DMS53 treated with DMSO at 0.1 percent for 48 hours (cell line): Measurements from ENCODE around the gene PPARD.
A peak's percentile ranks its signal among the peaks of the same experiment; 100 is the strongest.
"Not testable (repeated sequence)": the region's sequence is repeated elsewhere in the genome, so short reads cannot be mapped to it uniquely, and the experiment has no call there.

Experiments used
- DNase-seq: peaks from one replicate; lab custom pipeline; 2025; ENCODE audit not compliant: unreplicated experiment; lab: John Stamatoyannopoulos, UW

Gene PPARD

GRCh38 chr6:35435074-35435837 lies 92.9 kb downstream of the PPARD start:
- no peak for DNase-seq

DNA sequence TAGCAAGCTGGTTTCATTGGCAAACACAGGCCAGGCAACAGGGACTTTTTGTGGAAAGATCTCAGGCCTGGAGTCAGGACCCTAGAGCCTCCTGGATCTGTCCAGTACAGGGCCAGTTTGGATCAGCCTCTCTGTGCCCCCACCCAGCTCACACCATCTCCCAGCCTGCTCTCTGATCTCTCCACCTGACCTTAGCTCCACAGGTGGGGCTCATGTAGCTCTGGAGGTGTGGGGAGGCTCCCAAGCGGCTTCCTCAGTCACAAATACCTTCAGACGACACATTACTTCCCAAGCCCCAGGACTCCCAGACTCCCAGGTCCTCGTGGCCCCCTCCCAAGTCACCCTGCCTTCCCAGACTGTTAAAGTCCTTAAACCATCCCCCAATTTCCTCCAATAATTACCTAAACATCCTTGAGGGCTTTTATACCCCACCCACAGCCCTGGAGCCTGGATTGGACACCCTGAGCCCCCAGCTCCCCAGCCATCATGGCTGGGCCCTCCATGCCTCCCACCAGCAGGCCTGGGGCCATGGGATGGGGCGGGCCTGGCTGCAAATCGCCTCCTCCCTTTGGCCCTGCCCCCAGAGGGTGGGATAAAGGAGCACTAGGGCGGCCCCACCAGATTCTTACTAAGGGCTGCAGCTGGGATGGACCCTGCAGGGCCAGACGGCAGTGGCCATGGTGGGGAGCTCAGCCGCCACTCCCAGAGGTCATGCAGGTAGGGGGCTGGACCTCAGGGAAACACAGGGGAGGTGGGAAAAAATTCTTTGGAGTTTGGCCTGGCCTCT lies 93.9 kb downstream of the PPARD start:
- DNase-seq, result no peak

- DNase-seq, result not testable (repeated sequence)
Observed at GRCh38 chr6:35438378-35439065, 96.2 kb downstream of the PPARD start.

GRCh38 chr6:35439308-35439707 lies 97.0 kb downstream of the PPARD start:
- no peak for DNase-seq

GRCh38 chr6:35441205-35441604 lies 98.8 kb downstream of the PPARD start:
- DNase-seq, result no peak

DNA sequence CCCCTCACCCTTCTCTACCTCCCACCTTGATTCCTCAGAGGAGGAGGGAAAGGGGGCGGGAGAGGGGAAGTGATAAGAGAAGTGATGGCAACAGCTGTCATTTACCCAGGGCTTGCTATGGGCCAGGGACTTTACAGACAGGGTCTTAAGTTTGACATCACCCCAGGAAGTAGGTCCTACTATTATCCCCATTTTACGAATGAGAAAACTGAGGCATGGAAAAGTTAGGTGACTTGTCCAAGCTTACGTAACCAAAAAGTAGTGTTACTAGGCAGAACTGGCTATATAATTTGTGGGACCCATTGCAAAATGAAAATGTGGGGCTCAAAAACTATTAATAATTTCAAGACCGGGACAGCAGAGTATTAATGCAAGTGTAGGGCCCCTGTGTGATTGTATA lies 99.3 kb downstream of the PPARD start:
- no peak for DNase-seq

DNA sequence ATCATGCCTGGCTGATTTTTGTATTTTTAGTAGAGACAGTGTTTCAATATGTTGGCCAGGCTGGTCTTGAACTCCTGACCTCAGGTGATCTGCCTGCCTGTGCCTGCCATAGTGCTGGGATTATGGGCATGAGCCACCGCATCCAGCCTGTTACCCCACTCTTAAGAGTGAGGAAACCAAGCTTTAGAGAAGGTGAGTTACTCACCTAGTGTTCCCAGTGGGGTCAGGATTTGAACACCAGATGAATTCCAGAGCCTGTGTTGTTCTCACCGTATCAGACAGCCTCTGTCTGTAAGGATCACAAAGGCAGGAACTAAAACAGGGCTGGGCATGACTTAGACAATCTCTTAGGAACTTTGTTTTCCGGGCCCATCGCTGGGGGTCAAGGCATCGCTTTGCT lies 100.3 kb downstream of the PPARD start:
- no peak for DNase-seq

GRCh38 chr6:35443341-35444030 lies 101.1 kb downstream of the PPARD start:
- DNase-seq, result no peak

GRCh38 chr6:35445691-35446090 lies 103.3 kb downstream of the PPARD start:
- no peak for DNase-seq

- DNase-seq, result no peak
Observed at GRCh38 chr6:35448191-35448590, 105.8 kb downstream of the PPARD start.

DNA sequence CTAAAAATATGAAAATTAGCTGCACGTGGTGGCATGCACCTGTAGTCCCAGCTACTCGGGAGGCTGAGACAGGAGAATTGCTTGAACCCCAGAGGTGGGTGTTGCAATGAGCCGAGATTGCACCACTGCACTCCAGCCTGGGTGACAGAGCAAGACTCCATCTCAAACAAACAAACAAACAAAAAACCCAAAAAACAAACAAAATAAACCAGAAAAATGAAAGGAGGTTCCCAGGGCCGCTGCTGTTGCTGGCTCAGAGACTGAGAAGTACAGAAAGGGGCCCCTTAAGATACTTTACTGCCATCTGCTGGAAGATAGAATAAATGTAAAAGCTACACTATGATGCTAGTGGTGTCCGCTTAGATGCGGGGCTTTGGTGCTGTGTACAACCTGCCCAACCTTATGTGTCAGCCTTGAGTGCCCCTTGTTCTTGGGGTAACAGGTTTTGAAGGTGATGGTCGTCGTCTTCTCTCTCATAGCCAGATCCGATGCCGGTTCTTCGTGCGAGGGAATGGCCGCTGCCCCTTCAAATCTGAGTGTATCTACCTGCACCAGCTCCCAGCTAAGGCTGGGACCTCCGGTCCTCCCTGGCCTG lies 107.0 kb downstream of the PPARD start:
- DNase-seq, result peak; percentile 67

DNA sequence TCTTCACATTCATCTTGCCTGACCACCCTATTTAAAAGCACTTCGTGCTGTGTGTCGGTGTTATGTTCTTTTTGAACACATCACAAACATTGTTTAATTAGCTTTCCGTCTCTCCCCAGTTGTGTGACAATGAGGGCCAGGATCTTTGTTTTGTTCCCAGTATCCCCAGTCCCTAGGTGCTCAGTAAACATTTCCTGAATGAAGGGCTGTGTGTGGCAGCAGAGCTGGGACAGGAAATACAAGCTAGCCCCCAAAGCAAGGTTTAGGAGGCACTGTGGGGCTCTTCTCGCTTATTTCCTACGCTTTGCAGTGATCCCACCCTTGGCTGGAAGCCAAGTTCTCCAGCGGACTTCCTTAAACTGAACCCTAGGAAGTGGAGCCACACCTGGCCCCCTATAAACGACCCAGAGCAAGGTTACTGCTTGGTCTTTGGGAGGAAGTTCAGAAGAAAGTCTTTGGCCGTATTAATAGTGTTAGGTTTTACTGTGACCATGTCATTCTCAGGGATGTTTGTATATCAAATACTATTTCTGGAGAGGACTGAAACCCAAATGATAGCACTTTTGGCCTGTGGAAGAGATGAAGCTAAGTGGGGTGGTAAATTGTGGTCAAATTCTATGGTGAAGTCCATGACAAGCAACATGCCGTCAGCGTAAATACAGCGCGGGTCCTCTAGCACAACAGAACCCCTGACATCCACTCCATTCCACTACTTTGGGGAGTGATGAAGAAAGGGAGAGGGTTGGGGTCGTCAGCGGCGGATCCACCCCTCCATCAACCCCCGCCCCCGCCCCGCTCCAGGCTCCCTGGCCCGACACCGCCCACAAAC lies 109.2 kb downstream of the PPARD start:
- no peak for DNase-seq

GRCh38 chr6:35452183-35453090 lies 110.1 kb downstream of the PPARD start, which contains the start of gene FANCE:
FANCE (plus strand) TSS chr6:35452338; CDS start chr6:35452546, 208 bp downstream.
- peak; percentile 49 for DNase-seq

DNA sequence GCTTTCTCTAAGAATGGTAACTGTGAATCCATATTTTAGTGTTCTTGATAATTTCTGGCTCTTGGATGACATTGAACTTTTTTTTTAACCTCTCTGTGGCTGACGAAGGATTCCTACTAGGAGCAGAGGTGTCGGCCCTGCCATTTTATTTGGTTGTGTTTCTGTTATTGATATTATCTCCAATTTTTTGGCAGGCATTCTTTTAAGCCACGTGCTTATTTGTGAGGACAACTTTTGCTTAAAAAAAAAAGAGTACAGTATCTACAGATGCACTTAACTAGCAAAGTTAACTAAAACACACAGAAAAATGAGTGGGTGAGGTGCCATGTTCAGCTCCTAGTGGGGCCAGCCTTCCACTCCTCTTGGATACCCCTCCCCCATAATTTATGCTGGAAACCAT lies 110.9 kb downstream of the PPARD start:
- DNase-seq, result no peak

GRCh38 chr6:35454391-35455110 lies 112.2 kb downstream of the PPARD start:
- DNase-seq, result no peak

DNA sequence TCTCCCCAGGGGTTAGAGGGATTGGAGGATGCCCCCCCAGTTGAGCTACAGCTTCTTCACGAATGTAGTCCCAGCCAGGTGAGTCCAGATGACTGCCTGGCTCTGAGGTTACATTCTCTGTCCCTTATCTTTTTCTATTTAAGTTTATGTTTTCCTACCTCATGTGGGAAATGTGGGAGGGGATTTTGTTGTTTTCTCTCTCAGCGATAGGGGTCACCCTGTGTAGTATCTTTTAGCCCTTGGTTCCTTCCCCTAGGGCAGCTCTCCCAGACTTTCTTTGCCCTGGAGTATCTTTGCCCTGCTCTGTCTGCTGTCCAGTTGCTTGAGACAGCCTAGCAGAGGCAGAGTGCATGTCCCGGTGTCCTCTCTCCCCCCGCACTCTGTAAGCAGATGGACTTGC lies 115.5 kb downstream of the PPARD start:
- DNase-seq, result no peak

GRCh38 chr6:35461270-35461669 lies 118.9 kb downstream of the PPARD start:
- DNase-seq, result no peak

GRCh38 chr6:35463292-35463691 lies 120.9 kb downstream of the PPARD start:
- no peak for DNase-seq
